HG03571 (cell line): ENCODE data around the gene EPHA2.
"Not testable (repeated sequence)": the region's sequence is repeated elsewhere in the genome, so short reads cannot be mapped to it uniquely, and the experiment has no call there.

Experiments
- ATAC-seq: cut with Tn5 transposase; IDR thresholded peaks from one replicate; pipeline ENCODE4 v1.9.1; 2021; ENCODE audit not compliant: unreplicated experiment

EPHA2 gene

DNA sequence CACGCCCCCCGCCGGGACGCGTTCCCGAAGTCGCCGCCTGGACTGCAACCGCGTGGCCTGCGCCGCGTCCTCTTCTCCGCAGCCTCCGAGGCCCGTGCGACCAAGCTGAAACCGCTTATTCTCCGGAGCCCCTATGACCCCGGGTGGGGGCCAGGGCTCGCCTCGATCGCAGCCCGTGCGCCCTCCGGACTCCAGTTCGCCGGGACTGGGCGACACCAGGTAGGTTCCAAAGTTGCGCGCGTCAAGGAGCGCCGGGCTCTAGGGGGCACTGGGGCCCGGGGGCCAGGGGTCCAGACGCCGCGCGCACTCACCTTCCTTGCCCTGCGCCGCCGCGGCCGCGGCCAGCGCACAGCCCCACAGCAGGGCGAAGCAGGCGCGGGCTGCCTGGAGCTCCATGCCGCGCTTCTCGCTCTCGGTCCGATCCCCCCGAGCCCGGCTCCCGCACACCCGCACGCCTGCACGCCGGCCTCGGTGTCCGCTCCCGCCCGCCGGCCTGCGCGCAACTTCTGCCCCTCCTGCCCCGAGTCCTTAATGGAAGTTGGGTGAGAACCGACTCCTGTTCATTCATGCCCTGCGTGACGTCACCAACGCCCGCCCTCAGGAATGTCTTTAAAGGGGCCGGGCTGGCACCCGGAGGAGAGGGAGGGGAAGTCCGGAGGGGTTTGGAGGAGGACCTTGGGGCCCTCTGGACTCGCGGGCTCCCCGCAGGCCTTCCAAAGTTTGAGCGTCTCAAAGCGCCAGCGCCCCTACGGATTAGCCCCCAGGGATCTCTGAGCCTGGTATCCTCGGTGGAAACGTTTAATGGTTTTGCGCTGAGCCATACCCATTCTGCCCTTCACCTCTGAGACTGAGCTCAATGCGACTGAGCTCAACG is at the start of gene EPHA2:
TSS of gene EPHA2 (minus strand) at position 533 of the 874 bp plus-strand sequence. CDS start at position 396, 137 bp downstream.
- ATAC-seq: no peak

DNA sequence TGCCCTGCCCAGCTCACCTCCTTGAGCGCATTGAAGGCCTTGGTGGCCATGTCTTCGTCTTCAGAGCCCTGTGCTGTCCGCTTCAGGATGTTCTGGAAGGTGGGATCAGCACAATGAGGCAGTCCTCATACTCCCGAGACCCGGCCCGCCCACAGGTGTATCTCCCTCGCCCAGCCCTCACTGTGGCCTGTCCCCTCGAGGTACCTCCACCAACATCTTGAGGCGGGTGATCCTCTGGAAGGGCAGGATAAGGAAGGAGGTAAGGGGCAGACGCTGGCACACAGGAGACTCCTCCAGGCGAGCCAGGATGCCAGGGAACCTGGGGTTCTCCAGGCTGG is 49.4 kb upstream of the EPHA2 start:
- ATAC-seq: no peak

DNA sequence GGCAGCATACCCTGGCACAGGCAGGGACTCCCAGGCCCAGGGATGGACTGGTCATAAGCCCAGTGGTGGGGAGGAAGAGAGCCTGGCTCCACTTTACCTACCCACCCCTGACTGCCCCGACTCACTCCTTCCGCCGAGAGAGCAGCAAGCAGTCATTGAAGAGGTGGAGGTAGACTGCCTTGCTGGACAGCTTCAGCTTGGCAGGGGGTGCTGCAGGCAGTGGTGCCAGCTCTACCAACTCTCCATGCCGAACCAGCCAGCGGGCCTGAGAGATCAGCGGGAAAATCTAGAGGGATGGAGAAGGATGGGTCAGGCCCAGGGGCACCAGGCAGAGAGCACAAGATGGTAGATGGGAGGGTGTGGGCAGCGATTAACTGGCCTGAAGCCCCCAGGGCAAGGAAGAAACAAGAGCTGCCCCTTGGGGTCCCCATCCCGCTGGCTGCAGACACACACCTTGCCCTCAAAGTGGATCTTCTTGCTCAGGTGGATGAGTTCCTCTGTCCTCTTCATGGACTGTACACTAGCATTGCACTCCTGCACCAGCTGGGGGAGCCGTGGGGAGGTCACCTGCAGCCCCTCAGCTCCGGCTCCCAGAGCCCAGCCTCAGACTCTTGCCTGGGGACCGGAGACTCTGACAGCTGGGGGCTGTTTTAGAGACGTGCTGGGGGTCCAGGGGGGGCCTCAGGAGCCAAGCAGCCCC is 48.9 kb upstream of the EPHA2 start:
- ATAC-seq: no peak

DNA sequence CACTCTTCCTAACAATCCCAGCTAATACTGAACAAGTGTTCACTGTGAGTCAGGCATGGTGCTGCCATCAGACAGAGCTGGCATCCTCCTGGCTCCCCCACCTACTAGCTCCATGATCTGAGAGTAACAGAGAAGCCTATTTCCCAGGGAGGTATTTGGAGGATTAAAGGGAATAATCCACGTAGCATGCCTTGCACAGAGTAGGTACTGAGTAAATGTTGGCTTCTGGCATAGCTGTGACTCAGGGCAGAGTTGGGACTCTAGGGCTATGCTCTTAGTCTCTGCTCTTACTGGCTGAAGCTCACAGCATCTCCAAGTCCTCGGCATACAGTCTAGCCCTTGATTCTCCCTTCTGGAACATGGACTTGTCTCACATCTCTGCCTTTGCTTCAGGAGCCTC is 48.3 kb upstream of the EPHA2 start:
- ATAC-seq: no peak

DNA sequence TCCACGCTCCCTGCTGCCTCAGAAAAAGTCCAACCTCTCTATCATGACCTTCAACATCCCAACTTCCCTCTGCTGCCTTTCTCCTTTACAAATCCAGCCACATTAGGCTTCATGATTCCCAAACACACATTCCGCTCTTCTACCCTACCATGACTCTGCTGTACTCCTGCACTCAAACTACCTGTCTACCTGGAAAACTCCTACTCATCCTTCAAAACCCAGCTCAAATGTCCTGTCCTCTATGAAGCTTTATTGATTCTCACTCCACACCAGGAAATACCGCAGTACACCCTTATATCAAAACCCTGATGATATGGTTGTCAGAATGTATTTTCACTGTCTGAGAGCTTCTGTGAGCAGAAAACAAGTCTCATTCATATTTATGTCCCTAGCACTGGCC is 47.7 kb upstream of the EPHA2 start:
- ATAC-seq: no peak

DNA sequence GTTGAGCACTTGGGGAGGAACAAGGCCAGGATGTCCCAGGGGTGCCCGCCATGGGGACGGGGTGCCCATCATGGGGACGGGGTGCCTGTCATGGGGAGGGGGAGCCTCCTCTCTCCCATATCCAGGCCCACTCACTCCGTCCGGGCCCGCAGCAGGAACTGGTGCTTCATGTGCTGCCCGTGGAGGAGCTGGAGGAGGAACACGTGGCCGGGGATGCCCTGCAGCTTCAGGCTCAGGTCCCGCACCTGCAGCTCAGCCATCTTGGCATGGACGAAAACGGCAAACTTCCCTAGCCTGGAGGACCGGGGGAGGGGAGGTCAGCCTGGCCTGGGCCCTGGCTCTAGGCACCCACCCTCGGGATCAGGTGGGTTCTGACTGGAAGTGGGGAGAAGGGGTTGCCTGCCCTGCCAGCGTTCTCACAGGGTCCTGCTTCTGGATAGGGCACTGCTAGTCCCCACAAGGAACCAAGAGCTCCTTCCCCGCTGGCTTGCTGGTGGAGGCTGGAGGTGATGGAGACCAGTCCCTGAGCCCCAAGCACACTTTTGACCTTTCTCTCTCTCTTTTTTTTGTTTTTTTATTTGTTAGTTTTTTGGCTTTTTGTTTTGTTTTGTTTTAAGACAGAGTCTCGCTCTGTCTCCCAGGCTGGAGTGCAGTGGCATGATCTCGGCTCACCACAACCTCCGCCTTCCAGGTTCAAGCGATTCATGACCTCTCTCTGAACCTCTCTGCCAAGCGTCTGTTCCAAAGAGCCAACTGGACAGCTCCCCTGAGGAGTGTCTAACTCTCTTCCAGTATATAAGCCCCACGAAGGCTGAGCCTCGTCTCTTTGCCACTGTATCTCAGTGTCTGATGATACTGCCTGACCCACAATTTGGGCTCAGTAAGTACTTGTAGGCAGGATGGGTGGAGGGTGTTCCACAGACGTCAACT is 46.7 kb upstream of the EPHA2 start:
- no peak for ATAC-seq

DNA sequence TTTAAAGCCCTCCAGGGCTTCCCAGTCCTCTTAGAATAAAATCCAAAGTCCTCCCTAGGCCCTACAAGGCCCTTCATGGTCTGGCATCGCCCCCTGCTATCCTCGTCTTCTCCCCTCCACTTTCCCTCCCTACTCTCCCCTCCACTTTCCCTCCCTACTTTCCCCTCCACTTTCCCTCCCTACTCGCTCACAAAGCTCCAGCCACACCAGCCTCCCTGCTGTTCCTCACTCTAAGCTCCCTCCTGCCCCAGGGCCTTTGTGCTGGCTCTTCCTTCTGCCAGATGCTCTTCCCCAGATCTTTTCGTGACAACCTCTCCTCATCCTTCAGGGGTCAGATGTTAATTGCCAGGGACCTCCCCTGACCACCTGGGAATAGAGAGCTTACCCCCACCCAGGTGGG is 43.8 kb upstream of the EPHA2 start:
- no peak for ATAC-seq

DNA sequence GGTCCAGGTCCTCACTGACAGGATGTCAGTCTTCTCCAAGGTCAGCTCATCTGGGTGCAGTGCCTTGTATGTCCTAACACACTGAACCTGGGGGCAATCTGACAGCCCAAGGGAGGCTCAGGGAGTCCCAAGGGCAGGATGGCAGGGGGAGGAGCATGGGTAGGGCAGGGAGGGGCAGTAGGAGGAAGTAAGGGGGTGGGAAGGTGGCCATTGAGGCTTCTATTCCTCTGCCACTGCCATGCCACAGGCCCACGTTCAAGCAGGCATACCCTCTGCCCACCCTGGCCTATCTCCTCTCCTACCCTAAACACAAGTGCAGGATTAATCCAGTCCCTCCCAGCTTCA is 43.3 kb upstream of the EPHA2 start:
- ATAC-seq: no peak

DNA sequence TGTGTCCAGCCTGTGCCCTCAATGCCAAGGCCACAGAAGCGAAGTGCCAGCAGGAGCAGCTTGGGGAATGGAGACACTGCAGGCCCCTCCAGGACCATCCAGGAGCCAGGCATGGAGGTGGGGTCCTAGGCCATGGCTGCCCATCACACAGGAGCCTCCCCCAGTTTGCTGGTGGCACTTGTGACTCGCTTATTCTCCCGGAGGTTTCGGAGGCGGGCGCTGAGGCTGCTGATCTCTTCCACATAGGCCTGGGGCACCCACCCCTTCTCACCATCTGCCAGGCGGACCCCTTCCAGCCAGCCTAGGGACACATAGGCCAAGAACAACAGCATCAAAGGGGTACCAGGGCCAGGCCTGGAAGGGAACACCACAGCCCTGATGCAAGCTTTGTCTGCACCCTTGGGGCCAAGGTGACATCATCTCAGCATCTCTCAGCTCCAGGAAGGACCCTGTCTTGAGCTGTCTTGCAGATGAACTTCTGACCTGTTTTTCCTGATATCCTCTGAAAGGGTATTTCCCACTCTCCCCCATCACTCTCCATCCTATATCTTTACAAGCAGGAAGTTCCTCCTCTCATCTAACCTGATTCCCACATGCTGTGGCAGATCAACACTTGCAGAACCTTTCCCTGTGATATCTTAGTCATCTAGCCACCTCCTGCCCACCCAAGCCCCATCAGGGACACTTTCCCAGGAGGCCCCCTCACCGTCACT is 42.7 kb upstream of the EPHA2 start:
- ATAC-seq: no peak

DNA sequence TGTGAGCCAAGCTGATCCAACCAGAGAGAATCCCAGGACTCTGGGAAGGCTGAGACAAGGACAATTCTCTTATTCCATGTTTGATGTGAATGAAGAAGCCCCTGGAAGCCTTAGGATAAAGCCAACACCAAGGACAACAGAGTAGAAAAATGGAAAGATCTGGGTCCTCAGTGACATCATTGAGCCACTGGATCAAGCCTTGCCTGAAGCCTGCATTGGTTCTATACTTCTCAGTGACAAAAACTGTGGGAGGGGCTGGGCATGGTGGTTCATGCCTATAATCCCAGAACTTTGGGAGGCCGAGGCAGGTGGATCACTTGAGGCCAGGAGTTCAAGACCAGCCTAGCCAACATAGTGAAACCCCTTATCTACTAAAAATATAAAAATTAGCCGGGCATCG is 41.0 kb upstream of the EPHA2 start:
- no peak for ATAC-seq

DNA sequence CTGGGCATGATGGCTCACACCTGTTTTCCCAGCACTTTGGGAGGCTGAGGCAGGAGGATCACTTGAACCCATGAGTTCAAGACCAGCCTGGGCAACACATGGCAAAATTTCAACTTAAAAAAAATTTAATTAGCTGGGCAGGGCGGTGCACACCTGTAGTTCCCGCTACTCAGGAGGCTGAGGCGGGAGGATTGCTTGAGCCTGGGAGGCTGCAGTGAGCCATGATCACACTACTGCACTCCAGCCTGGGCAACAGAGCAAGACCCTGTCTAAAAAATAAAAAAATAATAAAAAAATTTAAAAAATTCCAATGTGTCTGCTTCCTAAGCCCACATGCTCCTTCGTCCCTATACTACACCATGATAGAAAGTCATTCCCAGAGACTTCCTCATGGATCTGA is 40.3 kb upstream of the EPHA2 start:
- not testable (repeated sequence) for ATAC-seq

DNA sequence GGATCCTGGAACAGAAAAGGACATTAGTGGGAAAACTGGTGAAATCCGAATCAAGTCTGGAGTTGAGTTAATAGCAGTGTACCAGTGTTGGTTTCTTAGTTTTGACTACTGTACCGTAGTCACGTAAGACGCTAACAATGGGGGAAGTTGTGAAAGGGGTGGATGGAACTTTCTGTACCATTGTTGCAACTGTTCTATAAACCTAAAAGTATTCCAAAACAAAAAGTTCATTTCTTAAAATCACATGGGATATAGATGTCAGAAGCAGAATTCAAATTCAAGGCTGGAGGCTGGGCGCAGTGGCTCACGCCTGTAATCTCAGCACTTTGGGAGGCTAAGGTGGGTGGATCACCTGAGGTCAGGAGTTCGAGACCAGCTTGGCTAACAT is 39.6 kb upstream of the EPHA2 start:
- ATAC-seq: no peak

DNA sequence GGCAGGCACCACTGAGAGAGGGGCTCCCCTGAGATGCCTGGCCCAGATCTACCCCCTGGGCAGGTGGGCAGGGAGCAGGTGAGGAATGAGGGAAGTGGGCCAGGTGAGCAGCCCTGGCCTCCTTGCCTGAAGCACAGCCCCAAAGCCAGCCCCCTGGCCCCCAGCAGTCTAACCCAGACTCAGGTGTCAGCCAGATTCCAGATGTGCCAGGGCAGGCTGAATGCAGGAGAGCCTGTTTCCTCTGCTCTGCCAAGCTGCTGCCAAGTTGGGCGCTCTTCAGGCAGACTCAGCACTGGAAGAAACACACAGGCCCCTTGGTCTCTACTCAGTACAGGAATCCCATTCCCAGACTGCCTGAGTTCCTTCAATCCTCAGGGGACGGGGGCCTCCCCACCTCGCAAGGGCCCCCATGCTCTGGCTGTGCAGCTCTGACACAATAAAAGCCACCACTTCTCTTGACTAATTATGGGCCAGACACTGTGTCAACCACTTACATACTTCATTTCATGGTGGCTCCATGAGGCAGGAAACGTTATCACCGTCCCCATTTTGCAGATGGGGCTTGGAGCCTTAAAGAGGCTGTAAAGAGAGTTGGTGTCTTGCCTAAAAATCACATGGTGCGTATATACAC is 36.2 kb upstream of the EPHA2 start:
- no peak for ATAC-seq

DNA sequence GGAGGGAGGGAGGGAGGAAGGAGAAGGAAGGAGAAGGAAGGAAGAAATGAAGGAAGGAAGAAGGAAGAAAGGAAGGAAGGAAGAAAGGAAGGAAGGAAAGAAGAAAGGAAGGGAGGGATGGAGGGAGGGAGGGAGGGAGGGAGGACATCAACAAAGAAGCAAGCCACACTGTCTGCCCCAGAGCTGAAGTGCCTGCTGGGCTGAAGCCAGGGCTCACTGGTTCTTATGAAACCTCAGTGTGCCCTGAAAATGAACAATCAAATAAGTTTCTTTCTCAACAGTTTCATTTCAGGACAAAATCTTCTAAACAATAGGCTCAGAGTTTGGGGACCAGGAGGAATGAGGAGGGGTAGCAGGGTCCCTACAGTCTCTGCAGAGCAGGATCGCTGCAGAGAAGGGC is 35.4 kb upstream of the EPHA2 start:
- no peak for ATAC-seq

DNA sequence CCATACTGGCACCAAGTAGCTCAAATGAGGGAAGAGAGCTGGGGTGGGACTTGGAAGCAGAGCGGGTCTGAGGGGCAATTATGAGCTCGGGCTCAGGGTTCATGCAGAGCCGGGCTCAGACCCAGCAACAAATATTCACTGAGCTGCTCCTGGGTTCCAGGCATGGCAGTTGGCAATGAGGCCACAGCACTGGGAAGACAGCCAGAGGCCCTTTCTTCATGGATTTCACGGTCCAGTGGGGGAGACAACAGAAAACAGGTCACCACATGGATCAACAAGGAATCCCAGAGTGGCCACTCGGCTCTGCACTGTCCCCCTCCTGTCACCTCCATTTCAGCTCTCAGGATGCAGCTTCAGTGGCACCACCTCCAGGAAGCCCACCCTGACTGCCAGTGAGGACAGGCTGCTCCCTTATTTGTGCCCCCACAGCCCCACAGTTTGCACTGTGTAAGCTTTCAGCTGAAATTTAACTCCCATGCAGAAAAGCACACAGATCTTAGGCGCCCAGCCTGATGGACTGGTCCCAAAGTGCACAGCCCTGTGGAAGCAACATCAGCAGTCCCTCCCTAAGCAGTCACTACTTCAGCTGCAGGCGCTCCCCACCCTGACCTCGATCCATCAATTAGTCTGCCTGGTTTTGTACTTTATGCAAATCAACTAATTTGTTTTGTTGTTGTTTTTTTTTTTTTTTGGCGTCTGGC is 34.2 kb upstream of the EPHA2 start:
- no peak for ATAC-seq

DNA sequence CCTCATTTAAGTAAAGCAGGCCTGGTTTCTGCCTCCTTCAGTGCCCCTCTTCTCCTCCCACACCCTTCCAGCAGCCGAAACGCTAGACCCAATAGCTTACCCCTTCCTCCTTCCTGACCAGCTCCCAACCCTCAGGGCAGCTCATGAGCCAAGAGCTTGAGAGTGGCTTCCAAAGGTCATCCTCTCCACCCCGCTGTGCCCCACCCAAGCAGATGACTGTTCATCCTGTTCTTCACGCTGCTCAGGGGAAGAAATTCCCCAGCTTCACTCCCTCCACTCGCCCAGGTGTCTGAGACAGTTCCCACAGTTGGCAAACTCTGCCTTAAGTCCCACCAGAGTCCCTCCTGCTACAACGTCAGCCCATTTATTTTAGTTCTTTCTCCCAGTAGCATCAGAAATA is 33.1 kb upstream of the EPHA2 start:
- no peak for ATAC-seq

DNA sequence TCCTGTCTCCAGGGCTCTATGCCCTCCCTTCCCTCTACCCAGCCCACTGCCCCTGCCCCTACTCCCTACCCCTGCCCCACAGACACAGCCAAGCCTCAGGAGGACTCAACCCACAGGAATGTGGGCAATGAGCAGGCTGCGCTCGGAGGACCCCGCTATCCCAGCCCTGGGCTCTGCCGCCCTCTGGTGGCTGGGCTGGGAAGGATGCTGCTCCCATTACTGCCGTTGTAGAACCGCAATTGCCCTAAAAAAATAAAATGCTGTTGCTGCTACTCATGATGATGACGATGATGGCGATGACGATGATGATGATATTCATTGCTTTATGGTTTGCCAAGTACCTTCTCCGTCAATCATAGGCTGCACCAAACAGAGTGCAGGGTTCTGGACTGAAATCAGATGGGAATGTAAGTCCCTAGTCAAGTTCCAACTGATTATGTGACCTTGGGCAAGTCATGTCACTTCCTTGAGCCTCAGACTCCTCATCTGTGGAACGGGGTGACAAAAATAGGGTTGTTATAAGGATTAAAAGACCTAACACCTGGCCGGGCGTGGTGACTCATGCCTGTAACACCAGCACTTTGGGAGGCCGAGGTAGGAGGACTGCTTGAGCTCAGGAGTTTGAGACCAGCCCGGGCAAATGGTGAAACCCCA is 32.0 kb upstream of the EPHA2 start:
- no peak for ATAC-seq

DNA sequence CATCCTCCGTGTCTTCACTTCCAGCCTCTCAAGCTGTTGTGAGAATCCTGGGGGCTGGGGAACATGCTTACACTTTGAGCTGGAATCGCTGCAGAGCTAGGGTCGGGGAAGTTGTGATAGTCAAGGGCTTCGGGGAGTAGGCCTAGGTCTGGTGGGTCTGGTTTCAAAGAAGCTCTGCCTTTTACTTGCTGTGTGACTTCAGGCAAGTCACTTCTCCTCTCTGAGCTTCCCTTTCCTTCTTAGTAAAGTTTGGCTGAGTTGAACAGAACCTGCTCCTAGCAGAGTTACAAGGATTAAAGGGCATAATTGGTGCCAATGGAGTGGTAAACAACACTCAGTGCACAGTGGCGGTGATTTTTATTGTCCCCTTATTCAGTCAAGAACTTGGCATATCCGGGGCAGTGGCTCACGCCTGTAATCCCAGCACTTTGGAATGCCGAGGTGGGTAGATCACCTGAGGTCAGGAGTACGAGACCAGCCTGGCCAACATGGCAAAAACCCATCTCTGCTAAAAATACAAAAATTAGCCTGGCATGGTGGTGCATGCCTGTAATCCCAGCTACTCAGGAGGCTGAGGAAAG is 30.9 kb upstream of the EPHA2 start:
- ATAC-seq: no peak
